ENCODE data around the gene TNK2. TPM values are rescaled to one million over a fixed set of nuclear protein-coding genes. Genes with fewer than 3 reads are reported as not detected.

Gene TNK2
- total and polyA plus RNA-seq, 2 of the 13 experiments (the other 11 are each of a cell fraction or from before 2014, with no cell fraction given): 4.6 to 5.8 TPM

- Histone ChIP-seq H2AFZ (ENCODE audit: low read length) (no peak overlapping the region), H3K27ac (ENCODE audit: extremely low read length, insufficient read depth, low read length) (no peak overlapping the region), H3K4me1 (ENCODE audit: insufficient read depth, low read length) (peaks cover 31% of the 10 kb centered on the region), H3K79me2 (ENCODE audit: insufficient read depth, low read length) (no peaks in the 10 kb centered on the region), H3K4me2 (ENCODE audit: low read depth, low read length) (no peak overlapping the region), H3K9ac (ENCODE audit: insufficient read depth, low read depth, low read length) (no peak overlapping the region), H3K27me3 (ENCODE audit: control insufficient read depth in 1 of 2, insufficient read depth in 2 of 2, low read length in 2 of 2) (no peaks in the 10 kb centered on the region), H3K9me3 (ENCODE audit: low read length) (no peaks in the 10 kb centered on the region), H3K36me3 (replicated peaks in 1 of 2; ENCODE audit: control insufficient read depth in 1 of 2, insufficient read depth in 2 of 2, low read length in 2 of 2) (no peaks in the 10 kb centered on the region), H3K4me3 (replicated peaks in 1 of 3; ENCODE audit: insufficient read depth in 1 of 3, low read depth in 2 of 3, low read length in 3 of 3) (no peak overlapping the region), H4K20me1 (ENCODE audit: insufficient read depth, low read length) (no peaks in the 10 kb centered on the region)
- CTCF ChIA-PET (ENCODE audit: low intra/inter-chr PET ratio, low total read pairs): no interaction called here
- in situ Hi-C loops (cut with HindIII; ENCODE audit: extremely low pct_ligation_motif_present, low pct_unique_long_range_greater_than_20kb): no loop called here
- intact Hi-C loops (cut with micrococcal nuclease; ENCODE audit: unreplicated experiment): no loop called here
- BruUV-seq (replicated peaks): no TSS peak
- ATAC-seq (no peak), DNase-seq (ENCODE audit: low spot score) (peak; percentile 12), FAIRE-seq (no peak)
- no peak for TF ChIP-seq HOXA5 (CRISPR knock-in tag; IDR thresholded peaks at IDR 0.05)
- peak; percentile 82; the same call in 1 of the 2 replicates for TF ChIP-seq SIX1 (CRISPR knock-in tag; IDR thresholded peaks at IDR 0.05; ENCODE audit: borderline replicate concordance)
- 58% methylated on average over 3 of the region's 3 CpGs for WGBS (ENCODE audit: low lambda C conversion rate)
- POLR2A ChIA-PET: interaction anchor here (0.9 kb wide), 1 partner anchor 503 kb away, joined by 3 read pairs; no protein-coding TSS in a partner anchor
These were observed 21.1 kb upstream of the TNK2 start for GRCh38 chr3:195929452-195929851.

- H3K9ac ChIP-seq (ENCODE audit: insufficient read depth, low read depth, low read length): no peak overlapping the region
- in situ Hi-C loops (cut with HindIII; ENCODE audit: extremely low pct_ligation_motif_present, low pct_unique_long_range_greater_than_20kb) (no loop called here), intact Hi-C loops (cut with micrococcal nuclease; ENCODE audit: unreplicated experiment) (no loop called here)
- H3K4me1 ChIP-seq (ENCODE audit: insufficient read depth, low read length): no peaks in the 10 kb centered on the region
- no peak overlapping the region for H2AFZ ChIP-seq (ENCODE audit: low read length)
- POLR2A ChIA-PET: no interaction called here
- no peak overlapping the region for H3K4me2 ChIP-seq (ENCODE audit: low read depth, low read length)
- CTCF ChIA-PET (ENCODE audit: low intra/inter-chr PET ratio, low total read pairs): no interaction called here
- no peak for DNase-seq (ENCODE audit: low spot score)
- WGBS (ENCODE audit: low lambda C conversion rate): 73% methylated on average over 12 of the region's 13 CpGs
- TF ChIP-seq POLR2A (IDR thresholded peaks at IDR 0.05; ENCODE audit: insufficient read depth in 1 of 2, low read depth in 2 of 2, low read length in 2 of 2): no peak
- TF ChIP-seq TFDP1 (CRISPR knock-in tag; IDR thresholded peaks at IDR 0.05; ENCODE audit: borderline replicate concordance): no peak
- no peak for TF ChIP-seq ZNF780A (CRISPR knock-in tag; IDR thresholded peaks at IDR 0.05)
- peak; percentile 99 for TF ChIP-seq MAFF (IDR thresholded peaks at IDR 0.05; ENCODE audit: low read depth, low read length)
- peak; percentile 98 to 100 for TF ChIP-seq MAFK (conservative IDR thresholded peaks at IDR 0.05 in 1 of 2, IDR thresholded peaks at IDR 0.05 in 1 of 2; ENCODE audit: low read length in 2 of 2)
- TF ChIP-seq NFE2L2 (IDR thresholded peaks at IDR 0.05; ENCODE audit: low read length): peak; percentile 27; the same call in 1 of the 2 replicates
- no peak overlapping the region for H3K27ac ChIP-seq (ENCODE audit: extremely low read length, insufficient read depth, low read length)
- H3K79me2 ChIP-seq (ENCODE audit: insufficient read depth, low read length): no peaks in the 10 kb centered on the region
- ATAC-seq: no peak
- no peaks in the 10 kb centered on the region for H3K9me3 ChIP-seq (ENCODE audit: low read length)
- peaks cover 2 to 22% of the 10 kb centered on the region in 2 experiments; a peak in 3 of 5 replicates for H3K27me3 ChIP-seq (ENCODE audit: control insufficient read depth in 1 of 2, insufficient read depth in 2 of 2, low read length in 2 of 2)
- no peak for FAIRE-seq
- H3K36me3 ChIP-seq (replicated peaks in 1 of 2; ENCODE audit: control insufficient read depth in 1 of 2, insufficient read depth in 2 of 2, low read length in 2 of 2): no peaks in the 10 kb centered on the region
- H4K20me1 ChIP-seq (ENCODE audit: insufficient read depth, low read length): no peaks in the 10 kb centered on the region
- no peak overlapping the region for H3K4me3 ChIP-seq (replicated peaks in 1 of 3; ENCODE audit: insufficient read depth in 1 of 3, low read depth in 2 of 3, low read length in 3 of 3)
- no TSS peak for BruUV-seq (replicated peaks)
These were observed 13.0 kb upstream of the TNK2 start for GRCh38 chr3:195921334-195921791.
